GM23338 (cell line): ENCODE measurements around the gene BRICD5. TPM values are rescaled to one million over a fixed set of nuclear protein-coding genes. Genes with fewer than 3 reads are reported as not detected.

Source experiments
- ATAC-seq: fragments of 200-7000 bp; cut with Tn5 transposase; 3 replicates; pipeline ENCODE4 v1.9.1; 2020
- DNase-seq: peaks from one replicate; pipeline ENCODE4 v3.0.0-alpha.2; 2015; ENCODE audit warnings: low spot score
- H2AFZ ChIP-seq: fragments of 200-600 bp; sonication (generic); 2 replicates; pipeline ENCODE4 v1.8.0; 2016; ENCODE audit warnings: antibody characterized with exemption, mild to moderate bottlenecking, moderate library complexity
- H3F3A ChIP-seq: fragments of 200-600 bp; sonication (generic); replicated peaks from 2 replicates; pipeline ENCODE4 v1.8.0; 2017; ENCODE audit warnings: antibody characterized with exemption, mixed run types, low read depth
- H3K27ac ChIP-seq: fragments of 200-600 bp; sonication (generic); 2 replicates; pipeline ENCODE4 v1.6.1; 2016; ENCODE audit warnings: low read depth
- H3K27me3 ChIP-seq: fragments of 200-600 bp; sonication (generic); 2 replicates; pipeline ENCODE4 v1.8.0; 2016; ENCODE audit warnings: mild to moderate bottlenecking, mixed run types, moderate library complexity; ENCODE audit not compliant: insufficient read depth
- H3K36me3 ChIP-seq: fragments of 200-600 bp; sonication (generic); 2 replicates; pipeline ENCODE4 v1.8.0; 2016; ENCODE audit warnings: mild to moderate bottlenecking; ENCODE audit not compliant: insufficient read depth
- H3K4me1 ChIP-seq: fragments of 200-600 bp; sonication (generic); 2 replicates; pipeline ENCODE4 v1.8.0; 2016; ENCODE audit warnings: mild to moderate bottlenecking, moderate library complexity; ENCODE audit not compliant: insufficient read depth
- H3K4me2 ChIP-seq: fragments of 200-600 bp; sonication (generic); 2 replicates; pipeline ENCODE4 v1.7.1; 2017; ENCODE audit warnings: mixed run types
- H3K4me3 ChIP-seq: fragments of 200-600 bp; sonication (generic); 2 replicates; pipeline ENCODE4 v1.6.1; 2016; ENCODE audit warnings: mixed run types
- H3K79me2 ChIP-seq: fragments of 200-600 bp; sonication (generic); replicated peaks from 2 replicates; pipeline ENCODE4 v1.8.0; 2017; ENCODE audit warnings: mild to moderate bottlenecking; ENCODE audit not compliant: insufficient read depth
- H3K9me2 ChIP-seq: fragments of 200-600 bp; sonication (generic); 2 replicates; pipeline ENCODE4 v1.8.0; 2017; ENCODE audit not compliant: insufficient read depth
- H4K20me1 ChIP-seq: fragments of 200-600 bp; sonication (generic); replicated peaks from 2 replicates; pipeline ENCODE4 v1.8.0; 2017; ENCODE audit warnings: mild to moderate bottlenecking; ENCODE audit not compliant: insufficient read depth
- H3K27ac Mint-ChIP-seq: 2 replicates; pipeline ENCODE4 v1.8.0; 2020; ENCODE audit warnings: inconsistent platforms, mild to moderate bottlenecking, moderate library complexity, mixed read lengths
- H3K27me3 Mint-ChIP-seq: 3 replicates; pipeline ENCODE4 v1.8.0; 2022; ENCODE audit warnings: low read depth, mild to moderate bottlenecking, moderate library complexity, mixed read lengths, inconsistent platforms; ENCODE audit not compliant: insufficient read depth, poor library complexity
- H3K36me3 Mint-ChIP-seq: 3 replicates; pipeline ENCODE4 v1.8.0; 2021; ENCODE audit warnings: low read depth, mild to moderate bottlenecking, inconsistent platforms, moderate library complexity, mixed read lengths
- H3K4me1 Mint-ChIP-seq: 3 replicates; pipeline ENCODE4 v1.8.0; 2020; ENCODE audit warnings: mild to moderate bottlenecking, inconsistent platforms, mixed read lengths
- H3K4me3 Mint-ChIP-seq: 3 replicates; pipeline ENCODE4 v1.8.0; 2021; ENCODE audit warnings: moderate library complexity, mild to moderate bottlenecking, inconsistent platforms, mixed read lengths
- H3K9me3 Mint-ChIP-seq: 3 replicates; pipeline ENCODE4 v1.8.0; 2020; ENCODE audit warnings: moderate library complexity, mild to moderate bottlenecking, inconsistent platforms, mixed read lengths
- CREB1 ChIP-seq: fragments of 250-450 bp; sonication (Bioruptor Pico); IDR thresholded peaks from 2 replicates; pipeline ENCODE4 v1.5.0; 2020; ENCODE audit warnings: low read depth, mild to moderate bottlenecking, moderate library complexity
- CTCF ChIP-seq, 2 experiments: fragments of 200-600 bp in 1 of 2; sonication (generic) in 1 of 2; conservative IDR thresholded peaks; 2 replicates each; pipeline versions ENCODE4 v1.5.1 to v1.6.1; 2016 to 2017; ENCODE audit warnings: antibody characterized with exemption in 2 of 2, low read depth in 2 of 2, mild to moderate bottlenecking in 2 of 2, moderate library complexity in 1 of 2
- NANOG ChIP-seq: IDR thresholded peaks from 2 replicates; pipeline ENCODE4 v1.6.1; 2016; ENCODE audit warnings: antibody characterized with exemption, borderline replicate concordance
- POLR2AphosphoS5 ChIP-seq: IDR thresholded peaks from 2 replicates; pipeline ENCODE4 v1.6.1; 2016; ENCODE audit warnings: antibody characterized with exemption, low read depth
- STAT1 ChIP-seq: IDR thresholded peaks from one replicate; pipeline ENCODE4 v1.6.1; 2016; ENCODE audit warnings: antibody characterized with exemption; ENCODE audit not compliant: unreplicated experiment
- ZNF114 ChIP-seq: fragments of 250-450 bp; sonication (Bioruptor Pico); IDR thresholded peaks from 2 replicates; pipeline ENCODE4 v1.5.0; 2020; ENCODE audit warnings: mild to moderate bottlenecking, moderate library complexity
- ZNF331 ChIP-seq: fragments of 250-450 bp; sonication (Bioruptor Pico); IDR thresholded peaks from 2 replicates; pipeline ENCODE4 v1.5.0; 2020; ENCODE audit warnings: low read depth, mild to moderate bottlenecking, moderate library complexity
- ZNF462 ChIP-seq: fragments of 250-450 bp; sonication (Bioruptor Pico); IDR thresholded peaks from 2 replicates; pipeline ENCODE4 v1.5.0; 2020; ENCODE audit warnings: mild to moderate bottlenecking, moderate library complexity
- polyA plus RNA-seq: library from polyadenylated mRNA; unstranded; fragments of >200 nt; fragmentation: Nextera tagmentation; extraction: Ambion mirVana; gene quantifications from 2 replicates; pipeline ENCODE4 v1.2.1, GENCODE V29; 2016
- total RNA-seq: library from RNA; depleted of rRNA; stranded (reverse); fragments of >200 nt; shearing (Covaris generic); gene quantifications from 2 replicates; pipeline ENCODE4 v1.2.3, GENCODE V29; 2014

BRICD5 gene
- total and polyA plus RNA-seq, 2 experiments from 2014 or later = 5.3 to 6.3 TPM

GRCh38 chr16:2205967-2206313 is 4.7 kb downstream of the BRICD5 start:
- Histone ChIP-seq H4K20me1 (no peaks in the 10 kb centered on the region), H3K27ac (no peak overlapping the region), H2AFZ (no peak overlapping the region; the same call in 1 of the 2 replicates), H3K4me3 (peak overlapping the region; percentile 95), H3K27me3 (peaks cover 10% of the 10 kb centered on the region; the same call in 1 of the 2 replicates), H3K79me2 (no peaks in the 10 kb centered on the region), H3K9me2 (no peaks in the 10 kb centered on the region), H3K36me3 (no peaks in the 10 kb centered on the region), H3K4me2 (peak overlapping the region; percentile 95), H3K4me1 (peaks cover 4% of the 10 kb centered on the region; the same call in 1 of the 2 replicates), H3F3A (peaks cover 4% of the 10 kb centered on the region; the same call in 1 of the 2 replicates)
- no peaks in the 10 kb centered on the region for H3K9me3 Mint-ChIP-seq
- no peak overlapping the region for H3K27ac Mint-ChIP-seq
- H3K27me3 Mint-ChIP-seq = peaks cover 19% of the 10 kb centered on the region
- H3K4me3 Mint-ChIP-seq = peak overlapping the region; percentile 84
- TF ChIP-seq CREB1 (CRISPR knock-in tag) = no peak
- no peak for TF ChIP-seq CTCF (conservative IDR thresholded peaks at IDR 0.05; ENCODE audit: low read depth in 2 of 2)
- no peak for TF ChIP-seq POLR2AphosphoS5
- no peak for TF ChIP-seq NANOG
- TF ChIP-seq STAT1 = no peak
- TF ChIP-seq ZNF114 (CRISPR knock-in tag) = no peak
- no peak for TF ChIP-seq ZNF462 (CRISPR knock-in tag)
- TF ChIP-seq ZNF331 (CRISPR knock-in tag) = no peak
- ATAC-seq (peak; percentile 28), DNase-seq (no peak)
- H3K36me3 Mint-ChIP-seq = peaks cover 14% of the 10 kb centered on the region
- H3K4me1 Mint-ChIP-seq = peaks cover 13% of the 10 kb centered on the region
